ENCODE data around the gene PRKCI.
"Not testable (repeated sequence)": the region's sequence is repeated elsewhere in the genome, so short reads cannot be mapped to it uniquely, and the experiment has no call there.

The PRKCI gene

DNA sequence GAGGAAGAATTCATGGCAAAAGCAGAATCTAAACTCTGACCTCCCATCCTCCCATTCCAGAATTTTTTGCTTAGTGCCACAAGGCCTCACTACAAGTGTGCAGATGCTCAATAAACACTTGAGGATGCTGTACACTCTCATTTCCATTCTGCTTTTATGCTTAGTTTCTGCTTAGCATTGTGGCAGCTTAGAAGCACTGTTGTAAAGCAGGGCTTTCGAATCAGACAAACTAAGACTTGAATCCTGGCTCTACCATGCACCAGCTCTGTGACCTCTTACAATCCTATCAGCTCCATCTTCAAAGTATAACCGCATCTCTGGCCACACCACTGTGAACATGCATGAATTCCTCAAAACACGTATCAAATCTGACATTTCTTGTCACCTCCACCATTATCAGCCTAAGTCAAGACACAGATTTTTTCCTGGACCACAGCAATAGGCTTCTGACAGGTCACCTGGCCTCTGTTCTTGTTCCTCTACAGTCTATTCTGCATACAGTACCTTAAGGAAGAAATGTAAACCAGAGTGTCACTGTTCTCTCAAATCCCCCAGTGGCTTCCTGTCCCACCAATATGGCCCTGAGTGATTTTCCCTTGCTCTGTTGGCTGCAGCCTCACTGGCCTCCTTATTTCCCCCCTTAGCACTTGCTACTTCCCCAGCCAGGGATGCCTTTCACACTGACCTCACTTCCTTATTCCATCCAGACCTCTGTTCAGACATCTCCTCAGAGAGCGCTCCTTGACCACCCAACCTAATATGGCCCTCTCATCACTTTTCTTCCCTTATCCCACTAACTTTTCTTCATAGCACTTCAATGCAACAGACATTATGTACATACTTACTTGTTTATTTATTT is 32.6 kb upstream of the PRKCI start:
- H3K9me3 Mint-ChIP-seq, result no peaks in the 10 kb centered on the region
- TF ChIP-seq, protein P1, sequence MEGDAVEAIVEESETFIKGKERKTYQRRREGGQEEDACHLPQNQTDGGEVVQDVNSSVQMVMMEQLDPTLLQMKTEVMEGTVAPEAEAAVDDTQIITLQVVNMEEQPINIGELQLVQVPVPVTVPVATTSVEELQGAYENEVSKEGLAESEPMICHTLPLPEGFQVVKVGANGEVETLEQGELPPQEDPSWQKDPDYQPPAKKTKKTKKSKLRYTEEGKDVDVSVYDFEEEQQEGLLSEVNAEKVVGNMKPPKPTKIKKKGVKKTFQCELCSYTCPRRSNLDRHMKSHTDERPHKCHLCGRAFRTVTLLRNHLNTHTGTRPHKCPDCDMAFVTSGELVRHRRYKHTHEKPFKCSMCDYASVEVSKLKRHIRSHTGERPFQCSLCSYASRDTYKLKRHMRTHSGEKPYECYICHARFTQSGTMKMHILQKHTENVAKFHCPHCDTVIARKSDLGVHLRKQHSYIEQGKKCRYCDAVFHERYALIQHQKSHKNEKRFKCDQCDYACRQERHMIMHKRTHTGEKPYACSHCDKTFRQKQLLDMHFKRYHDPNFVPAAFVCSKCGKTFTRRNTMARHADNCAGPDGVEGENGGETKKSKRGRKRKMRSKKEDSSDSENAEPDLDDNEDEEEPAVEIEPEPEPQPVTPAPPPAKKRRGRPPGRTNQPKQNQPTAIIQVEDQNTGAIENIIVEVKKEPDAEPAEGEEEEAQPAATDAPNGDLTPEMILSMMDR (IDR thresholded peaks at IDR 0.05; ENCODE audit: unreplicated experiment in 3 of 3), result peak in 1 of 3 experiments; percentile 7
- H3K27me3 Mint-ChIP-seq (ENCODE audit: low read depth), result no peaks in the 10 kb centered on the region
- no peak overlapping the region for H3K4me3 Mint-ChIP-seq
- H3K27ac Mint-ChIP-seq, result no peak overlapping the region
- H3K4me1 Mint-ChIP-seq, result no peaks in the 10 kb centered on the region
- H3K36me3 Mint-ChIP-seq (ENCODE audit: low read depth), result no peaks in the 10 kb centered on the region

DNA sequence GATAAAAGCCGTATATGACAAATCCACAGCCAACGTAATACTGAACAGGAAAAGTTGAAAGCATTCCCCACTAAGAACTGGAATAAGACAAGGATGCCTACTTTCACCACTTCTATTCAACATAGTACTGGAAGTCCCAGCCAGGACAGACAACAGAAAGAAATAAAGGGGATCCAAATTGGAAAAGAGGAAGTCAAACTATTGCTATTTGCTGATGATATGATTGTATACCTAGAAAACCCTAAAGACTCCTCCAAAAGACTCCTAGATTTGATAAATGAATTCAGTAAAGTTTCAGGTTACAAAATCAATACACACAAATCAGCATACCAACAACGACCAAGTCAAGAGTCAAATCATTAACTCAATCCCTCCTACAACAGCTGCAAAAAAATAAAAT is 26.5 kb upstream of the PRKCI start:
- not testable (repeated sequence) for H3K36me3 Mint-ChIP-seq (ENCODE audit: low read depth); H3K9me3 Mint-ChIP-seq; H3K27me3 Mint-ChIP-seq (ENCODE audit: low read depth); H3K4me3 Mint-ChIP-seq; H3K4me1 Mint-ChIP-seq
- peak overlapping the region in 2 of 3 experiments; percentile 20 to 92 for H3K27ac Mint-ChIP-seq

GRCh38 chr3:170196833-170197232 is 25.4 kb upstream of the PRKCI start:
- TF ChIP-seq, protein P1 (IDR thresholded peaks at IDR 0.05; ENCODE audit: unreplicated experiment in 3 of 3), result no peak
- Mint-ChIP-seq H3K27ac (no peak overlapping the region), H3K4me1 (no peaks in the 10 kb centered on the region), H3K36me3 (ENCODE audit: low read depth) (no peaks in the 10 kb centered on the region), H3K4me3 (no peak overlapping the region), H3K9me3 (no peaks in the 10 kb centered on the region), H3K27me3 (ENCODE audit: low read depth) (peaks cover 6% of the 10 kb centered on the region)

DNA sequence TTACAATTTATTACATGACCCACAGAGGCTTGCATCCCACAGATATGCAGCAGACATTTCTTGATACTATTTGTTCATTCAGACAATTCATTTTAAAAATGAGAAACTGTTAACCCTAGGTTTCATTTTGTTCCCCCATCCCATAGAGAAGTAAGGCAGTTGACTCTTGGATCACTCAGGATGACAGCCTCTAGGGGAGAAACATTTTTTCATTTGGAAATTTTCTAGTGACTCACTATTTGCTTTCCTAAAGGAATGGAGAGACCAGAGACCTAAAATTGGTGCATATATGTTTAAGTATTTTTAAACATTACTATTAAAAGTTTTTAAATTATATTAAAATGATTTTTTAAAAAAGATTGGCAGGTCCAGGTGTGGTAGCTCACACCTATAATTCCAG is 21.2 kb upstream of the PRKCI start:
- H3K4me3 Mint-ChIP-seq, result no peak overlapping the region
- TF ChIP-seq, protein P1 (IDR thresholded peaks at IDR 0.05; ENCODE audit: unreplicated experiment in 3 of 3), result no peak
- H3K27me3 Mint-ChIP-seq (ENCODE audit: low read depth), result peaks cover 6% of the 10 kb centered on the region
- peaks cover 11% of the 10 kb centered on the region for H3K4me1 Mint-ChIP-seq
- no peak overlapping the region for H3K27ac Mint-ChIP-seq
- H3K9me3 Mint-ChIP-seq, result no peaks in the 10 kb centered on the region
- no peaks in the 10 kb centered on the region for H3K36me3 Mint-ChIP-seq (ENCODE audit: low read depth)

- Mint-ChIP-seq H3K9me3 (no peaks in the 10 kb centered on the region), H3K4me3 (no peak overlapping the region), H3K27ac (no peak overlapping the region), H3K36me3 (ENCODE audit: low read depth) (no peaks in the 10 kb centered on the region), H3K4me1 (peaks cover 11% of the 10 kb centered on the region), H3K27me3 (ENCODE audit: low read depth) (peaks cover 6% of the 10 kb centered on the region)
- TF ChIP-seq, protein P1 (IDR thresholded peaks at IDR 0.05; ENCODE audit: unreplicated experiment in 3 of 3), result no peak
These were observed 20.7 kb upstream of the PRKCI start for GRCh38 chr3:170201527-170201926.

DNA sequence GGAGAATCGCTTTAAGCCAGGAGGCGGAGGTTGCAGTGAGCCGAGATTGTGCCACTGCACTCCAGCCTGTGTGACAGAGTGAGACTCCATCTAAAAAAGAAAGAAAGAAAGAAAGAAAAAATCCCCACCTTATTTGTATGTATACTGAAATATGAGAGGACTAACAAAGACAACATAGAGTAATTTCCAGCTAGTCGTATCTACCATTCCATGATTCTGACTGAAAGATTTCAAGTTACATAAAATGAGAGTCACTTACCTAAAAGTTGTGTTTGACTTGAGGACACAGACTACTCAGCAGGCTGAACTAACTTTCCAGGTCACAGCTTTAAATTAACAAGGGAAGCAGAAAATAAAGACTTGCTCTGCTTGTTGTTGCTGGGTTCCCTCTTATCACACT is 18.8 kb upstream of the PRKCI start:
- TF ChIP-seq, protein P1 (IDR thresholded peaks at IDR 0.05; ENCODE audit: unreplicated experiment in 3 of 3), result no peak
- peaks cover 6% of the 10 kb centered on the region for H3K27me3 Mint-ChIP-seq (ENCODE audit: low read depth)
- no peak overlapping the region for H3K4me3 Mint-ChIP-seq
- no peaks in the 10 kb centered on the region for H3K36me3 Mint-ChIP-seq (ENCODE audit: low read depth)
- H3K27ac Mint-ChIP-seq, result peak overlapping the region in 2 of 3 experiments; percentile 38 to 78
- peaks cover 11% of the 10 kb centered on the region for H3K4me1 Mint-ChIP-seq
- no peaks in the 10 kb centered on the region for H3K9me3 Mint-ChIP-seq
